ENCODE measurements around the gene COL23A1. TPM values are rescaled to one million over a fixed set of nuclear protein-coding genes. Genes with fewer than 3 reads are reported as not detected.
A peak's percentile ranks its signal among the peaks of the same experiment; 100 is the strongest.

Gene COL23A1
- total and polyA plus RNA-seq, 2 experiments from 2014 or later, result 4.8 to 8.2 TPM

- no peak overlapping the region for H3K4me3 ChIP-seq
- H2AFZ ChIP-seq, result no peak overlapping the region
- Mint-ChIP-seq H3K9me3 (no peaks in the 10 kb centered on the region; the same call in 2 of the 3 replicates), H3K4me1 (peaks cover 18% of the 10 kb centered on the region), H3K27me3 (ENCODE audit: insufficient read depth, low read depth, poor library complexity) (peaks cover 4% of the 10 kb centered on the region), H3K27ac (no peak overlapping the region), H3K4me3 (no peak overlapping the region), H3K36me3 (ENCODE audit: low read depth) (peaks cover 57% of the 10 kb centered on the region)
- H3K4me2 ChIP-seq, result peak overlapping the region; percentile 26; the same call in 1 of the 2 replicates
- no peak for TF ChIP-seq ETS1 (IDR thresholded peaks at IDR 0.05)
- no peak for TF ChIP-seq EZH2 (IDR thresholded peaks at IDR 0.05; ENCODE audit: low read depth, unreplicated experiment)
- no peak for TF ChIP-seq STAT1 (IDR thresholded peaks at IDR 0.05; ENCODE audit: unreplicated experiment)
- TF ChIP-seq EZH2phosphoT487 (IDR thresholded peaks at IDR 0.05; ENCODE audit: unreplicated experiment), result no peak
- TF ChIP-seq NANOG (IDR thresholded peaks at IDR 0.05; ENCODE audit: borderline replicate concordance), result no peak
- no peak for TF ChIP-seq JUNB (IDR thresholded peaks at IDR 0.05; ENCODE audit: unreplicated experiment)
- TF ChIP-seq CTCF (conservative IDR thresholded peaks at IDR 0.05; ENCODE audit: low read depth in 2 of 2), result no peak
- TF ChIP-seq ZNF462 (CRISPR knock-in tag; IDR thresholded peaks at IDR 0.05), result no peak
- no peak for TF ChIP-seq ZNF331 (CRISPR knock-in tag; IDR thresholded peaks at IDR 0.05; ENCODE audit: low read depth)
- TF ChIP-seq REST (IDR thresholded peaks at IDR 0.05; ENCODE audit: unreplicated experiment), result no peak
- TF ChIP-seq CREB1 (CRISPR knock-in tag; IDR thresholded peaks at IDR 0.05; ENCODE audit: low read depth), result no peak
- peaks cover 12% of the 10 kb centered on the region; the same call in 1 of the 2 replicates for H4K20me1 ChIP-seq (replicated peaks; ENCODE audit: insufficient read depth)
- no peak for ATAC-seq
- H3K4me1 ChIP-seq (ENCODE audit: insufficient read depth), result peaks cover 15% of the 10 kb centered on the region; the same call in 1 of the 2 replicates
- no peaks in the 10 kb centered on the region for H3K79me2 ChIP-seq (replicated peaks; ENCODE audit: insufficient read depth)
- H3K27me3 ChIP-seq (ENCODE audit: insufficient read depth), result no peaks in the 10 kb centered on the region
- no peak overlapping the region for H3K27ac ChIP-seq (ENCODE audit: low read depth)
- no peaks in the 10 kb centered on the region for H3K9me2 ChIP-seq (ENCODE audit: insufficient read depth)
- DNase-seq (ENCODE audit: low spot score), result no peak
- H3K36me3 ChIP-seq (ENCODE audit: insufficient read depth), result peaks cover 12% of the 10 kb centered on the region
- H3F3A ChIP-seq (replicated peaks; ENCODE audit: low read depth), result no peaks in the 10 kb centered on the region
Observed at GRCh38 chr5:178224403-178224802, 365.8 kb downstream of the COL23A1 start.

Data from GM23338 (cell line).